Hair follicle dermal papilla cell (primary cell): ENCODE measurements around the gene BAX. TPM values are rescaled to one million over a fixed set of nuclear protein-coding genes. Genes with fewer than 3 reads are reported as not detected.

Source experiments
- small RNA-seq: library from RNA; depleted of rRNA; stranded (forward); fragments of <200 nt; gene quantifications from one replicate; pipeline ENCODE3, GENCODE V24; 2012
- total RNA-seq: library from RNA; depleted of rRNA; stranded (reverse); fragments of >200 nt; gene quantifications from 2 replicates; pipeline ENCODE4 v1.2.3, GENCODE V29; 2012

The BAX gene
- total RNA-seq = 66.0 and 84.5 TPM in 2 replicates

DNA sequence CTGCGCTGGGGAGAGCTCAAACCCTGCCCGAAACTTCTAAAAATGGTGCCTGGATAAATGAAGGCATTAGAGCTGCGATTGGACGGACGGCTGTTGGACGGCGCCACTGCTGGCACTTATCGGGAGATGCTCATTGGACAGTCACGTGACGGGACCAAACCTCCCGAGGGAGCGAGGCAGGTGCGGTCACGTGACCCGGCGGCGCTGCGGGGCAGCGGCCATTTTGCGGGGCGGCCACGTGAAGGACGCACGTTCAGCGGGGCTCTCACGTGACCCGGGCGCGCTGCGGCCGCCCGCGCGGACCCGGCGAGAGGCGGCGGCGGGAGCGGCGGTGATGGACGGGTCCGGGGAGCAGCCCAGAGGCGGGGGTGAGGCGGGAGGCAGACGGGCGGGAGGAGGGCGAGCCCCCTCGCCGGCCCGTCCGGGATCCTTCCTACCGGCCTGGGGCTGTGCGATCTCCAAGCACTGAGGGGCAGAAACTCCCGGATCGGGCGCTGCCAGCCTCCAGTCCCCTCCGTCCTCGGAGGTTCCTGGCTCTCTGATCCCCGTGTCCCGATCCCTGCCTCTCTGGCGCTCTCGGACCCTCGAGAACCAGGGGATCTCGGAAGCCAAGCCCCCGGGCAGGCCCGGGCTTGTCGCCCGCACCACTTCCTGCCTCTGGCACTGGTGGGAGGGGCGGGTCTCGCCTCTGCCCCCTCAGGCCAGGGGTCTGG is at the start of gene BAX:
TSS of gene BAX (plus strand) at position 281 of the 713 bp plus-strand sequence. CDS start at position 335, 54 bp downstream.

DNA sequence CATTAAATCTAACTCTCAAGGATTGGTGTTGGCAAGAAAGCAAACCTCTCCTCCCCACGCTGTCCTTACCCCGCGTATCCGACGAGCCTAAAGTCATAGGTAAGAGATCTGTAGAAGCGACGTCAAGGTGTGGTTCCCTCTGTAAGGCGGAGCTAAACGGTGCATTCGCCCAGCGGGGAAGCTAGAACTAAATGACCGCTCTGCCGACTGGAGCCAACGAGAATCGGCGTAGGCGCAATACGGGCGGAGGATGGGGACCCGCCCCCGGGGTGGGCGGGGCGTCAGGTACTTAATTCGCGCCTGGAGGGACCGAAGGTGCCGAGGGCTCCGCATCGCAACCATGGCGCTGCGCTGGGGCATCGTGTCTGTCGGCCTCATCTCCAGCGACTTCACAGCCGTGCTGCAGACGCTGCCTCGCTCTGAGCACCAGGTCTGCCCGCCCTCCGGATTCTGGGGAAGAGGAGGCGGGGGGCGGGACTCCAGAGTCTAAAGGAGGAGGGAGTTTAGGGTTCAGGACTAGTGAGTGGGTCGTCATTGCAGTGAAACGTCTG is 21.2 kb upstream of the BAX start, which contains the start of gene DHDH:
TSS of gene DHDH (plus strand) at position 318 of the 551 bp plus-strand sequence. CDS start at position 341, 23 bp downstream.

DNA sequence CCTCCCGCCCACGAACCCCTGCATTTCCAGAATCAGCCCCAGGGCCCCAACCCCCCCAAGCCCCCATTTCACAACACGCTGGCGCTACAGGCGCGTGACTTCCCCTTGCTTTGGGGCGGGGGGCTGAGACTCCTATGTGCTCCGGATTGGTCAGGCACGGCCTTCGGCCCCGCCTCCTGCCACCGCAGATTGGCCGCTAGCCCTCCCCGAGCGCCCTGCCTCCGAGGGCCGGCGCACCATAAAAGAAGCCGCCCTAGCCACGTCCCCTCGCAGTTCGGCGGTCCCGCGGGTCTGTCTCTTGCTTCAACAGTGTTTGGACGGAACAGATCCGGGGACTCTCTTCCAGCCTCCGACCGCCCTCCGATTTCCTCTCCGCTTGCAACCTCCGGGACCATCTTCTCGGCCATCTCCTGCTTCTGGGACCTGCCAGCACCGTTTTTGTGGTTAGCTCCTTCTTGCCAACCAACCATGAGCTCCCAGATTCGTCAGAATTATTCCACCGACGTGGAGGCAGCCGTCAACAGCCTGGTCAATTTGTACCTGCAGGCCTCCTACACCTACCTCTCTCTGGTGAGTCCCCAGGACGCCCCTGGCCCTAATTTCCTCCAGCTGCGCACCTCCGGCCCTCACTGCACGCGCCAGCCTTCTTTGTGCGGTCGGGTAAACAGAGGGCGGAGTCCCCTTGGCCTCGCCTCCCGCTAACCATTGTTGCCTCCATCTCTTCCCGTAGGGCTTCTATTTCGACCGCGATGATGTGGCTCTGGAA is 10.5 kb downstream of the BAX start, which contains the start of gene FTL:
TSS of gene FTL (plus strand) at position 270 of the 766 bp plus-strand sequence. CDS start at position 469, 199 bp downstream.

DNA sequence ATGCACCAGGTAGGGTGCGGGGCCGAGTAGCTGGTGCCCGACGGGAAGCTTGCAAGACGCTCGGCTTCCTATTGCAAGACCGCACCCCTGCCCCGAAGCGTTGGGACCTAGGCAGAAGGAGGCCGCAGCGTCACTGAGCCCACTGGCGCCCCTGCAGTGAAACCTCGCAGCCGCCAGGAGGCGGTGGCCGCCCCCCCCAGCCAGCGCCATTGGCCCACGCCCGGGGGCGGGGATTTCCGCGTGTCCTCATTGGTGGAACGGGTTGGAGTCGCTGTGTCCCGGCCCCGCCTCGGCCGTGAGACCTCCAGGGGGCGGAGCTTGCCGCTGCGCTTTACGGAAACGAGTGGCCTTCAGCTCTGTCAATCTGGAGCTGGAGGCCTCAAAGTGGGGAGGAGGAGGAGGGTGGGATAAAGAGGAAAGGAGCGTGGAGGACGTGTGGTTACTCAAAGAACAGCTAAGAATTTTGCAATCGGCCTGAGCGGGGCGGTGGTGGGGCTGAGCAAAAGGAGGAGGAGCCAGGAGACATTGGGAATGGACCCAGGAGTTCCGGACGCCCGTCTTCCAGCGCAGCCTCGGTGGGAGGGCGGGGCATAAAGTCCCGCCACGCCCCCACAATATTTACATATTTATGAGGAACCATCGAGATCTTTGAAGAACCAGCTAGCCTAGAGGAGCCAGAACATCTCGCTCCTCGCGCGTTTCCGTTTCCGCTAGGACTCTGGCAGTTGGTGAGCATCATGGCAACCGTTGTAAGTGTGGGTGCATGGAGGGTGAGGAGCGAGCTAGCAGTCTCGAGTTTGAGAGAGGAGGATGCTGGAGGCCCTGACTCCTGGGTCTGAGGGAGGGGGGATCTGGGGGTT is 38.7 kb downstream of the BAX start, which contains the start of the genes GYS1 and RUVBL2:
TSS of gene GYS1 (minus strand) at position 135 of the 860 bp plus-strand sequence. CDS start 197 bp downstream, outside the sequence.
TSS of gene RUVBL2 (plus strand) at position 713 of the 860 bp plus-strand sequence. CDS start at position 738, 25 bp downstream.

Small RNA genes within 50 kb of the gene (small RNA-seq; reads per million reads assigned to genes)
- gene AC026803.1 (not detected), gene MIR6798 (not detected)

Other genes with a start within 250 kb of the BAX start
- 0.97 and 1.5 TPM in 2 replicates for gene MAMSTR, start 235.2 kb upstream of the BAX start, total RNA-seq
- 0.32 and 0.36 TPM in 2 replicates for gene RASIP1, start 214.3 kb upstream of the BAX start, total RNA-seq
- not detected in 2 replicates for gene IZUMO1, start 208.0 kb upstream of the BAX start, total RNA-seq
- gene FUT1, start 202.2 kb upstream of the BAX start, total RNA-seq = not detected in 2 replicates
- gene FGF21, start 199.4 kb upstream of the BAX start, total RNA-seq = not detected in 2 replicates
- 33.6 and 34.4 TPM in 2 replicates for gene BCAT2, start 143.8 kb upstream of the BAX start, total RNA-seq
- 12.2 and 14.6 TPM in 2 replicates for gene HSD17B14, start 118.4 kb upstream of the BAX start, total RNA-seq
- gene PLEKHA4, start 86.3 kb upstream of the BAX start, total RNA-seq = 15.7 and 20.8 TPM in 2 replicates
- 86.6 and 94.5 TPM in 2 replicates for gene PPP1R15A, start 82.5 kb upstream of the BAX start, total RNA-seq
- gene TULP2, start 56.1 kb upstream of the BAX start, total RNA-seq = 0.12 and 0.16 TPM in 2 replicates
- 269 and 313 TPM in 2 replicates for gene NUCB1, start 54.6 kb upstream of the BAX start, total RNA-seq
- not detected in 2 replicates for gene DHDH, start 21.2 kb upstream of the BAX start, total RNA-seq
- gene FTL, start 10.4 kb downstream of the BAX start, total RNA-seq = 3,530 and 3,694 TPM in 2 replicates
- 61.7 and 65.2 TPM in 2 replicates for gene GYS1, start 38.4 kb downstream of the BAX start, total RNA-seq
- 110 and 121 TPM in 2 replicates for gene RUVBL2, start 39.0 kb downstream of the BAX start, total RNA-seq
- 0.49 and 0.61 TPM in 2 replicates for gene LHB, start 62.2 kb downstream of the BAX start, total RNA-seq
- gene CGB3, start 69.5 kb downstream of the BAX start, total RNA-seq = not detected in 2 replicates
- not detected in 2 replicates for gene CGB2, start 77.0 kb downstream of the BAX start, total RNA-seq
- gene CGB1, start 82.0 kb downstream of the BAX start, total RNA-seq = not detected in 2 replicates
- gene CGB5, start 89.0 kb downstream of the BAX start, total RNA-seq = 0.16 TPM in 1 of 2 replicates, not detected in the other
- gene CGB8, start 94.2 kb downstream of the BAX start, total RNA-seq = not detected in 2 replicates
- 0.16 TPM in 1 of 2 replicates, not detected in the other for gene CGB7, start 102.9 kb downstream of the BAX start, total RNA-seq
- gene NTF4, start 109.9 kb downstream of the BAX start, total RNA-seq = not detected in 2 replicates
- not detected in 2 replicates for gene KCNA7, start 117.8 kb downstream of the BAX start, total RNA-seq
- gene SNRNP70, start 130.6 kb downstream of the BAX start, total RNA-seq = 128 and 129 TPM in 2 replicates
- 5.2 and 6.0 TPM in 2 replicates for gene LIN7B, start 159.5 kb downstream of the BAX start, total RNA-seq
- 0.36 TPM in 1 of 2 replicates, not detected in the other for gene C19orf73, start 164.3 kb downstream of the BAX start, total RNA-seq
- gene PPFIA3, start 164.7 kb downstream of the BAX start, total RNA-seq = 1.8 and 2.4 TPM in 2 replicates
- gene HRC, start 200.5 kb downstream of the BAX start, total RNA-seq = not detected in 2 replicates
- gene TRPM4, start 202.9 kb downstream of the BAX start, total RNA-seq = 32.6 and 32.7 TPM in 2 replicates